Measurements from ENCODE around the gene NMUR2.

GRCh38 chr5:152349683-152350526, 55.2 kb downstream of the NMUR2 start:
- TF ChIP-seq POLR2A (IDR thresholded peaks at IDR 0.05; ENCODE audit: low read length) = no peak
- TF ChIP-seq GATA1 (IDR thresholded peaks at IDR 0.05; ENCODE audit: low read depth, low read length) = no peak

Data from erythroblast (primary cell).